ENCODE data around the gene RNU4-1.
"Not testable (repeated sequence)": the region's sequence is repeated elsewhere in the genome, so short reads cannot be mapped to it uniquely, and the experiment has no call there.

The RNU4-1 gene

DNA sequence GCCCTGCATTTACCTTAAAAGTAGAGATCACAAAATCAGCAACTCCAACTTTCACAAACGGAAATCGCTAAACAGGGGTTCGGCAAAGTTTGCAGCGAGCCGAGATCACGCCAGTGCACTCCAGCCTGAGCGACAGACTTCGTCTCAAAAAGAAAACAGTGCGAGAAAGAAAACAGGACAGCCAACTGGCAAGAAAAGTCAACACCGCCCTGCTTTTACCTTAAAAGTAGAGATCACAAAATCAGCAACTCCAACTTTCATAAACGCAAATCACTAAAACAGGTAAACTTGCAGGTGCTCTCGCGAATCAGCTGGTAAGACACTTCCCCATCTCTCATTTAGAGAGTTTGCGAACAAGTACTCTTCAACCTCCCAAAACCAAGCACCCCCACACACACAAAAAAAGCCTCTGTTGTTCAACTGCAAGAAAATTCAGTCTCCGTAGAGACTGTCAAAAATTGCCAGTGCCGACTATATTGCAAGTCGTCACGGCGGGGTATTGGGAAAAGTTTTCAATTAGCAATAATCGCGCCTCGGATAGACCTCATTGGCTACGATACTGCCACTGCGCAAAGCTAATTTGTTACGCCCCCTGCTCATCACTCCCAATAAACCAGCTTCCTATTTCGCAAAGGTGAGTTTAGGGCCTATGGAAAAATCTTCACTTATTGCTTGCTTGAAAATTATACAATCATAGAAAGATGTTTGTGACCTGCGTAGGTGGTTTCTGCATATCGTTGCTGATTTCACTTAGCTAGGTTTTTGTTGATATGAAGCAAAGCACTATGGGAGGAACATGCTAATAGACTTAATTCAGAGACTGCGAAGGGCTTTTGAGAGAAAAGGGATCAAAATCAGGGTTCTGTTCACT is at the start of gene RNU4-1:
RNU4-1 (minus strand) TSS at position 577 of the 871 bp plus-strand sequence.
- DNase-seq: peak; percentile 73

DNA sequence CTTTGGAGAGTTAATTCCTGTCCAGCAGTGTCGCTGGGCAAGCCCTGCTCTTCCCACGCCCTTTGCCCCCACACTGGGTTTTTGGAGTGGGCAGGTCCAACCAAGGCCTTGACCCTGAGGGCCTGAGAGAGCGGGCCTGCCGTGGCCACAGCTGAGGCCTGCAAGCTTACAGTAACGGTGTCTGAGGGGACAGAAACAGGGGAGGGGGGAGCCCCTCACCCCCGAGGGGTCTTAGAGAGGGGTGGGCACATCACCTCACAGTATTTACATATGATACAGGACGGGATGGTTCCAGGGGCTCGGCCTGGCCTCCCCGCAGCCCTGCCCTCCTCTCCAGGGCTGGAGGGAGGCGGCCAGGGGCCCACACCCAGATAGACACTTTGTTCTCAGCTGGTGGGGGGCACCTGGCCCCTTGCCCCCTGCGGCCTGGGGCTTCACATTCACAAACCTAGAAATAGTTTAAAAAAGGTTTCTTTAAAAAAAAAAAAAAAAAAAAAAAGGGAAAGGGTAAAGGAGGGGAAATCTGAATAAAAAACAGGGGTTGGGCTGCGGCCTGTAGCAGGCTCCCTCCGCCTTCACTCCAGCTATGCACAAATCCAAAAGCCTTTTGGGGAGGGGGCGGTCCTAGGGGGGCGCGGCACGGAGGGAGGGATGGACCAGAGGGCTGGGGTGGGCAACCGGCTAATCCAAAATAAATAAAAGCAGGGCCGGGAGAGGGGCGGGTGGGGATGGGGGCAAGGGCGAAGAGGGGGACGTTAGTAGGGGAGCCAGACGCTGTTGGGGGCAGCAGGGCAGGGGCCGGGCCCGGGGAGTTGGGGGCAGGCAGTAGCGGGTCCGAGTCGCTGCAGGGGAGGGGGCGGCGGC is 49.4 kb upstream of the RNU4-1 start:
- no peak for DNase-seq

DNA sequence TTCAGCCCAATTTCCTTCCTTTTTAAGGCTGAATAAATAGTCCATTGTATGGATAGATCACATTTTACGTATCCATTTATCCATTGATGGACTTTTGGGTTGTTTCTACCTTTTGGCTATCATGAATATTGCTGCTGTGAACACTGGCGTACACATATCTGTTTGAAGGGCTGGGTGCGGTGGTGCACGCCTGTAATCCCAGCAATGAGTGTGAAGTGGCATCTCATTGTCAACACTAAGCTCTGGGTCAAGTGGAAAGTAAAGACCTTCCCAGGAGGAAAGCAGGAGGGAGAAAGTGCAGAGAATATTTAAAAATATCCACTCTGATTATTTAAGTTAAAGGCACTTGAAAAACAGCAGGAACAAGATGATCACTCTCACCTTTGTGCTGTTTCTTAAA is 46.2 kb upstream of the RNU4-1 start:
- DNase-seq: no peak

DNA sequence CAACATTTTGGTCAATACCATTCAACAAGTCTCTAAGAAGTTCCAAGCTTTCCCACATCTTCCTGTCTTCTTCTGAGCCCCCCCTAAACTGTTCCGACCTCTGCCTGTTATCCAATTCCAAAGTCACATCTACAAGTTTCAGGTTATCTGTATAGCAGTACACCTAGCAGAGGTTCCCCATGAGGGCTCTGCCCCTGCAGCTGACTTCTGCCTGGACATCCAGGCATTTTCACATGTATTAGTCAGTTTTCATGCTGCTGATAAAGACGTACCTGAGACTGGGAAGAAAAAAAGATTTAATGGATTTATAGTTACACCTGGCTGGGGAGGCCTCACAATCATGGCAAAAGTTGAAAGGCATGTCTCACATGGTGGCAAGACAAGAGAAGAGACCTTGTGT is 44.7 kb upstream of the RNU4-1 start:
- DNase-seq: no peak

DNA sequence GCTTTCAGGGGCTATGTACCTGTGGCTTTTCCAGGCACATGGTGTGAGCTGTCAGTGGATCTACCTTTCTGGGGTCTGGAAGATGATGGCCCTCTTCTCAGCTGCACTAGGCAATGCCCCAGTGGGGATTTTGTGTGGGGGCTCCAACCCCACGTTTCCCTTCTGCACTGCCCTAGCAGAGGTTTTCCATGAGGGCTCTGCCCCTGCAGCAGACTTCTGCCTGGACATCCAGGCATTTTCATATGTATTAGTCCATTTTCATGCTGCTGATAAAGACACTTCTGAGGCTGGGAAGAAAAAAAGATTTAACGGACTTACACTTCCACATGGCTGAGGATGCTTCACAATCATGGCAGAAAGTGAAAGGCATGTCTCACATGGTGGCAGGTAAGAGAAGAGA is 43.4 kb upstream of the RNU4-1 start:
- DNase-seq: not testable (repeated sequence)

DNA sequence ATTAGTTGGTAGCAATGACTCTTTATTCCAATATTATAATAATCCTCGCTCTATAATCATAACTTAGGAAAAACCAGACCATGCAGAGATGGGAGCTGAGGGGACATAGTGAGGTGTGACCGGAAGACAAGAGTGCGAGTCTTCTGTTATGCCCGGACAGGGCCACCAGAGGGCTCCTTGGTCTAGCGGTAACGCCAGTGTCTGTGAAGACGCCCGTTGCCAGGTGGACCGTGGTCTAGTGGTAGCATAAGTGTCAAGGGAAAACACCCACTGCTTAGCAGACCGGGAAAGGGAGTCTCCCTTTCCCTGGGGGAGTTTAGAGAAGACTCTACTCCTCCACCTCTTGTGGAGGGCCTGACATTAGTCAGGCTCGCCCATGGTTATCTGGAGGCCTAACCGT is 42.4 kb upstream of the RNU4-1 start:
- DNase-seq: peak; percentile 23

DNA sequence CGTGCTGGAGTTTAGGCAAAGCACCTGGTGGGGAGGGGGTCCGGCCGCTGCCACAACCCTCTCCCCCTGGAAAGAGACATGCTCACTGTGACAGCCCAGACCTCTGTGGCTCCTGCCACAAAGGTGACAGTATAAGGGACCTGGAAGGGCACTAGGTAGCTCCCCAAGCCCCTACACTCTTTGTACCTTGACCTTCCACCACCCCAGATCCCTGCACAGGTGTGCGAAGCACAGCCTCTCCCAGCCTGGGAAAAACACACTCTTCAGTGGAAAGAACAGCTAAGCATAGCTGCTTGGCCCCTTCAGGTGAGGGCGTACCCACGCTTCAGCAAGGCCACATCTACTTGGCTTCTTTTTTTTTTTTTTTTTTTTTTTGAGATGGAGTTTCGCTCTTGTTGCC is 39.5 kb upstream of the RNU4-1 start:
- DNase-seq: no peak

DNA sequence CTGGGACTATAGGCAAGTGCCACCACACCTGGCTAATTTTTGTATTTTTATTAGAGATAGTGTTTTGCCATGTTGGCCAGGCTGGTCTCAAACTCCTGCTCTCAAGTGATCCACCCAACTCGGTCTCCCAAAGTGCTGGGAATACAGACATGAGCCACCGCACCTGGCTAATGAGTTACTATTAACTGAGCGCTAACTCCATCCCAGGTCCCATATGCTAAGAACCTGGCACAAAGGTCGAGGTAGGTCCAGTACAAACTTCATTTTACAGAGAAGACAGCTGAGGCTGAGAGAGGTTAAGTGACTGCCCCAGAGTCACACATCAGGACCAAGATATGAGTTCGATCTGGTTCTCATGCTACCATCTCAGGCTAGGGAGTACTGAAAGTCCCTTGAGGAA is 39.0 kb upstream of the RNU4-1 start:
- no peak for DNase-seq

DNA sequence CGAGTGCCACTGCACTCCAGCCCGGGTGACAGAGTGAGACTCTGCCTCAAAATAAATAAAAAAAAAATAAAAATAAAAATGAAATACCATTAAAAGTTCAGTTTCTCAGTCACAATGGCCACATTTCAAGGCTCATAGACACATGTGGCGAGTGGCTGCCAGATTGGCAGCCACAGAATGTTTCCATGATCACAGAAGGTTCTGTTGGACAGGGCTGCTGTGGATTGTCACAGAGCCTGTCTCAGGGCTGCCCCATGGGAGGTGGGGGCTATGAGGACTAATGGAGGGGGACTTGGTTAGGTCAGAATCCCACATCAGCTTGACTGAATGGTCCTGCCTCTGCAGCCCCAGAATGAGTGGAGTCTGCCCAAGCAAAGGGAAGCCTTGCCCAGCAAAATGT is 38.4 kb upstream of the RNU4-1 start:
- DNase-seq: no peak

DNA sequence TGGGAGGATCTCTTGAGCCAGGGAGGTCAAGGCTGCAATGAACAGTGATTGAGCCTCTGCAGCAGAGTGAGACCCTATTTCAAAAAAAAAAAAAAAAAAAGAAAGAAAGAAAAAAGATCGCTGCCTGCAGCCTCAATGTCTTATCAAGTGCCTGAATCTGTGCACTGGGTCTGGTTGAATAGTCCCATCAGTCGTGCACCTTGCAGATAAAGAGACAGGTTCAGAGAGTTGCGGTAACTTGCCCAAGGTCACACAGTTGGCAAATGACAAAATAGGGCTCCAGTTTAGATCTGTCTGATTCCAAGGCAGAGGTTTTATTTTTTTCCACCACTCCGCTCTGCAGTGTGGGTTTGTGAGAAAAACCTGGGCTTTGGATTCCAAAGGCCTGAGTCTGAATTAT is 35.2 kb upstream of the RNU4-1 start:
- no peak for DNase-seq

DNA sequence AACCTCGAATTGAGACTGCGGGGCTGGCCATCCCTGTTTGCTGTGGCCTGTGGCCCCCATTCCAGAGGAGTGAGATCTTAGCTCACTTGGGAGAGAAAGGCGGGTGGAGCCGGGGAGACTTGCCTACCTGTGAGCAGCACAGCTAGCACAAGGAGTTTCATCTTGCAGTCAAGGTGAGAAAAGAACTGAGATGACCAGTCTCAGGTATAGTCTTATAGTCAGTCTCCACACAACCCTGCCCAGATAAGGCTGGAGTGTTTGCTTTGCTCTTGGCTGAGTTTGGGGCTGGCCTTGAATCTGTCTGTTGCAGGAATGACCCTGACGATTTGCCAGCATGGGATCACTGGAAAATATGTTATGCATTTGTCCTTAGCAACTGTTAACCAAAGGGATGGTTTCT is 34.6 kb upstream of the RNU4-1 start, which contains the start of gene PLA2G1B:
PLA2G1B (minus strand) TSS at position 187 of the 400 bp plus-strand sequence; CDS start at position 161, 26 bp downstream.
- no peak for DNase-seq

DNA sequence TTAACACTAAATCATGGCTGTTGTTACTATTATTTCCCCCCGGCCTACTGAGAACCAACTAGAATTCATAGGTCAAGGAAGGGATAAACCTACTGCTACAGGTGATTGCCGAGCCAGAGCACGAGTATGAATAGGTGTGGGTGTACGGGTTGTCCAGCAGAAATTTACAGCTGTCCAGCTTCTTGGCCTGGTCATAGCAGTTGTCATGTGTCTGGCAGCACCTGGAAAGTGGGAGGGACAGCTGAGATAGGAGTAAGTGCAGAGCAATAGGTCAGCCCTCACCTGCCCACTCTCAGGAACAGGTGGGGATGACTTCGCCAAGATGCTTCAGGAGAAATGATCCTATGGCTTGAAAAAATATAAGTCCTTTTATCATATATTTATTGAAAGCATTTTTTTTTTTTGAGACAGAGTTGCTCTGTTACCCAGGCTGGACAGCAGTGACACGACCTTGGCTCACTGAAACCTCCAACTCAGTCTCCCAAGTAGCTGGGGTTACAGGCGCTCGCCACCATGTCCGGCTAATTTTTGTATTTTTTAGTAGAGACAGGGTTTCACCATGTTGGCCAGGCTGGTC is 31.9 kb upstream of the RNU4-1 start:
- no peak for DNase-seq

DNA sequence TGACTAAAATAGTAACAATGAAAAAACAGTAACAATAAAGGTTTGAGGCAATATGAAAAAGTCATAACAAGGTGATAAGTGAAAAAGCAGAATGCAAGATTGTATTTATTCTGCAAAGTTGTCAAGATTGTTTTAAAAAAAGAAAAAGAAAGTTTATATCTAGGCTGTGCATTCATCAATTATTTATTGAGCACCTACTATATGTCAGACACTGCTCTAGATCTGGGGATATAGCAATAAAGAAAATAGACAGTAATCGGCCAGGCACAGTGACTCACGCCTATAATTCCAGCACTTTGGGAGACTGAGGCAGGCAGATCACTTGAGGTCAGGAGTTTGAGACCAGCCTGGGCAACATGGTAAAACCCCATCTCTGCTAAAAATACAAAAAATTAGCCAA is 30.7 kb upstream of the RNU4-1 start:
- DNase-seq: no peak

DNA sequence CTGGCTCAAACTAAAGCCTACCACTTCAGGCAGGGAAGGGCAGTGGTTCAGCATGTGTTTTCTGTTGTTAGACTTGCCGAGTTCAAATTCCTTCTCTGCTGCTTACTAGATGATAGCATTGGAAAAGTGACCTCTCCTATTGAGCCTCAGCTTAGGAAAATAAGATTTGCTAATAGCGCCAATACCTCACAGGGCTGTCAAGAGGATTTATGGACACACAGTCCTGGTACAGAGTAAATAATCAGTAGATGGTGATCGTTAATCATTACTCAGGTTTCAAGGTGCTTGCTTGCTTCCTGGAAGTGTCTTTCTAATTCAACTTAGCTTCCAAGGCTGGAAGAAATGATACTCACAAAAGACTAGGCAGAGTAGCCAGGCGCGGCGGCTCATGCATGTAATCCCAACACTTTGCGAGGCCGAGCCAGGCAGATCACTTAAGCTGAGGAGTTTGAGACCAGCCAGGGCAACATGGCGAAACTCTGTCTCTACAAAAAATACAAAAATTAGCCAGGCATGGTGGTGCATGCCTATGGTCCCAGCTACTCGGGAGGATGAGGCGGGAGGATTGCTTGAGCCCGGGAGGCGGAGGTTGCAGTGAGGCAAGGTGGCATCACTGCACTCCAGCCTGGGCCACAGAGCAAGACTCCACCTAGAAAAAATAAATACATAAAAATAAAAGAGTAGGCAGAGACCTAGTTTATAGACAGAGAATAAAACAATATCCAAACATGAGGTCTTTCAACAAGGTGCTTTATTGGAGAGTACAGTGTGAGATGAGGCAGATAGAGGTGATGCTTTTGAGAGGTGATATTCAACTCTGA is 28.6 kb upstream of the RNU4-1 start:
- no peak for DNase-seq

DNA sequence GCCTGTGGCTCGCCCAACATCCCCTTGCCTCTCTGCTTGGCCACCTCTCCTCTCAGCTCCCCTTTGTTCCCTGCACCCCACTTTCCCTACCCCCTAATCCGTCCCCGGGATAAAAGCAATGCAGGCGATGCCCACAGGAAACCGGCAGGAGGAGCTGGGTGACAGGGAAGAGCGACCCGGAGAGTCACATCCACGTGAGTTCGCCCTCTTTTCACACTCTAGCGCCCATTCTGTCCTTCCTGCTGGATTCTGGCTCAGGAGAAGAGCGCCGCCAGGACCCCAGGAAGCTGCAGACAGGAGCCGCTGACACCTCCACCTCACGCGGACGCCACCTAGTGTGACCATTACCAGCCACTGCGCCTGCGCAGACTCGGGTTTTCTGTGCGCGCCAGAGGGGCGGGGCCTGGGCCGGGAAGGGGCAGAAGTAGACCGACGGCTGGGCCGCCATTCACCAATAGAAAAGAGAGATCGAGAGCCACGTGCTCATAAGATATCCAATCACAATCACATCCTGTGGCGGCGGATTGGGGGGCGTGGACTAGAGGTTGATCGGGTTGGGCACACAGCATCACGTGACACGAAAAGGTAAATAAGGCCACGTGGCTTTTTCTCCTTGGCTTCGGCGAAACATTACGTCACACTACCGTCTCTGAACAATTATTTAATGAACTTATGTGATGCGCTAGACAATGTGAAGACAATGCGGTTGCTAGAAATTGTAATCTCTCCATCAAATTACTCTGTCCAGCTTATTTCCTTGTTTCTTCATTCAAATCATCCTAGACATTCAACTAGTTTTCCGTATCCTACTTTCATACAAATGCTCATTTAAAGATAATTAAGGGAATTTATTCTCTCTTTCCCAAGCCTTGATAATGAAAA is 24.4 kb upstream of the RNU4-1 start:
- peak; percentile 100 for DNase-seq

DNA sequence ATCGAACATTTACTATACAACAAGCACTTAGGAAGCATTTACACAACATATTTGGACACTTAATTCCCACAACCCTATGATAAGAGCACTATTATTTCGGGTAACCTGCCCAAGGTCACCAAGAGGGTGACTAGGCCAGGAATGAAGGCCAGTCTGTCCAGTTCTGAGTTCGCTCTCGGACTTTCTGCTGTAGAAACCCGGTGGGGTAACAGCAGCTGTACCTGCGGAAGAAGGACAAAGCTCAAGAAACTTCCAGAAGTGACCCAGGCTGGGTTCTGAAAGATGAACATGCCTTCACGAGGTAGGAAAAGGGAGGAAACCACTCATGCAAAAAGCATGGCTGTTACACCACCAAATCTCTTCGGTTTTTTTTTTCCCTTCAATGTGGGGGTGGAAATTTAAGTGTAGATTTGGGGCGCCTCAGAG is 23.8 kb upstream of the RNU4-1 start:
- DNase-seq: no peak

DNA sequence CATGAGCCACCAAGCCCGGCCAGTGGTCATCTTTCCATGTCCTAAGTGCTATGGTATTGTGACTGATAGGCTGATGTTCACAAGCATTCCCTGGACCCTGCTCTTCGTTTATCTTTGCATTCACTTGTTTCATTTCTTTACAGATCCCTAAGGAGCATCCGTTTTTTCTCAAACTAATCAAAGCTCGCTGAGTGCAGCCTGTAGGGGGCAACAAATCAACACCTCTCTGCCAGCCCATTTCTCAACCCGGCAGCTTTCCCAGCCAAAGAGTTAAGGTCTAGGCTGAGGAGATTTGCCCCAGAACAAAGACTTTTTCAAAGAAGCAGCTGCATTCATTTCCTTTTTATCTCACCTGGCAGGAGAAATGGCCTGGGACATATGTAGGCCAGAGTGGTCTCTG is 21.2 kb upstream of the RNU4-1 start:
- DNase-seq: no peak

DNA sequence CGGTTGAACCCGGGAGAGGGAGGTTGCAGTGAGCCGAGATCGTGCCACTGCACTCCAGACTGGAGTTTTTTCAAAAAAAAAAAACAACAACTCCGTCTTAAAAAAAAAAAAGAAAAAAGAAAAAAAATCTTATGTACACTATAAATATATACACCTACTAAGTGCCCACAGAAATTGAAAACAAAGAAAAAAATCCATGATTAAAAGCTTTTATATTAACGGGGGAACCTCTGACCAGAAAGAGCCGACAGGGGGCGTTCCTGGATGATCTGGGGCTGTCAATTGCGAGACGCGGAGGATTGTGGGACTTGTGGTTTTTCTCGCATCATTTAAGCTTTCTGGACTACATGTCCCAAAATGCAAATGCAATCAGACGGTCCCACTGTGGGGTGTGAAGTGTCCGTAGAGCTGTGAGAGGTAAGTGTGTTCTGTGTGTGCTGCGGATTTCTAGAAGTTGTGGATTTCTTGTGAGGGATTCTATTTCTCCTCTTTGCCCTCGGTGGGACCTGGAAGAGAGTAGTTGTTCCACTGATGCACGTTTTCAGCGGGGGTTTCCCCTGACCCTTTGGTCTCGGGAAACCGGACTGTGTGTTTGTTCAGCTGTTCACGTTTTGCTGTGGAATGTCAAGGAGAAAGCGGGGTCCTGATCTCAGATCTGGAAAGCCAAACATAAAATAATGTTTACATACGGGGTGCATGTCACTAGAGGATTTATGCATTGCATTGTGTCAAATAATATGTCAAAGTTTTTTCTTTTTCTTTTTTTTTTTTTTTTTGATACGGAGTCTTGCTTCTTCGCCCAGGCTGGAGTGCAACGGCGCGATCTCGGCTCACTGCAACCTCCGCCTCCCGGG is 9.2 kb upstream of the RNU4-1 start, which contains the start of gene SIRT4:
SIRT4 (plus strand) TSS at position 360 of the 854 bp plus-strand sequence. CDS start 1,241 bp downstream, outside the sequence.
- peak; percentile 89 for DNase-seq

DNA sequence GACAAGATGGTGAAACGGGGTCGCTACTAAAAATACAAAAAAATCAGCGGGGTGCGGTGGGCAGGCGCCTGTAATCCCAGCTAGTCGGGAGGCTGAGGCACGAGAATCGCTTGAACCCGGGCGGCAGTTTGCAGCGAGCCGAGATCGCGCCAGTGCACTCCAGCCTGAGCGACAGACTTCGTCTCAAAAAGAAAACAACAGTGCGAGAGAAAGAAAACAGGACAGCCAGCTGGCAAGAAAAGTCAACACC is 701 bp downstream of the RNU4-1 start:
- DNase-seq: no peak

DNA sequence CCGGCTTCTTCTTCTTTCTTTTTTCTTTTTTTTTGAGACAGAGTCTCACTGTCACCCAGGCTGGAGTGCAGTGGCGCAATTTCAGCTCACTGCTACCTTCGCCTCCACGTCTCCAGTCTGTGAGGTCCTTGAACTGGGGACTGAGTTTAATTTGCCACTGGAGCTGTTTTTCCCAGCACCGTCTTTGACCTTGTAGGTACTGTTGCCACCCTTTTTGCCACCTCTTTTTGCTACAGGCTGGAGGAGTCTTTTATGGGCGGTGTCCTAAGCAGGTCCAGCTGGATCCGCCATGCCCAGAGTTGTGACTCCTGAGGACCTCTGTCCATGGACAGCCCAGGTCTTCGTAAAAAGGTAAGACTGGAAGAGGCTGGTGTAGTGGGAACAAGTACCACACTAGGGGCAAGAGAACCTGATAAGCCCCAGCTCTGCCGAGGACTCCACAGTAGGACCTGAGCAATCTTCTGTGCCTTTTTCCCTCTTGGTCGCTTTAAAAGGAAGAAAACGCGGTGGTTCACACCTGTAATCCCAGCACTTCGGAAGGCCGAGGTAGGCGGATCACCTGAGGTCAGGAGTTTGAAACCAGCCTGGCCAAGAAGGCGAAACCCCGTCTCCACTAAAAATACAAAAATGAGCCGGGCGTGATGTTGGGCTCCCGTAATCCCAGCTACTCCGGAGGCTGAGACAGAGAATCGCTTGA is 2.3 kb downstream of the RNU4-1 start:
- DNase-seq: peak; percentile 53

Data from activated naive CD4-positive, alpha-beta T cell treated with anti-CD3 and anti-CD28 coated beads, Interleukin-2, amount 50 U/mL, for 16 hours (primary cell).